ENCODE measurements around the gene ALDH1A1. TPM values are rescaled to one million over a fixed set of nuclear protein-coding genes. Genes with fewer than 3 reads are reported as not detected.

ALDH1A1 gene
- total RNA-seq, 4 donors from 2014 or later = 66.4 to 97.5 (median 82.3) TPM

- no peak for TF ChIP-seq CTCF (IDR thresholded peaks at IDR 0.05)
- TF ChIP-seq EP300 (IDR thresholded peaks at IDR 0.05) = no peak
- no peak for TF ChIP-seq POLR2AphosphoS5 (IDR thresholded peaks at IDR 0.05)
- no peak for TF ChIP-seq POLR2A (IDR thresholded peaks at IDR 0.05; ENCODE audit: low read depth)
- no peak overlapping the region for H3K4me3 ChIP-seq
- no peaks in the 10 kb centered on the region for H3K27me3 ChIP-seq
- no peak for DNase-seq (ENCODE audit: extremely low spot score)
- WGBS = 91% methylated on average over 2 of the region's 2 CpGs
- peaks cover 0 to 5% (median 0%) of the 10 kb centered on the region in 4 donors for H3K36me3 ChIP-seq
- intact Hi-C loops (cut with DNase I) = no loop called here
- no peak overlapping the region for H3K27ac ChIP-seq (replicated peaks in 1 of 4)
- H3K4me1 ChIP-seq = peaks cover 0 to 25% (median 7%) of the 10 kb centered on the region in 4 donors
- no peaks in the 10 kb centered on the region for H3K9me3 ChIP-seq
These were observed 64.8 kb downstream of the ALDH1A1 start for GRCh38 chr9:72888067-72888466.

- TF ChIP-seq POLR2AphosphoS5 (IDR thresholded peaks at IDR 0.05) (no peak), CTCF (IDR thresholded peaks at IDR 0.05) (no peak), POLR2A (IDR thresholded peaks at IDR 0.05; ENCODE audit: low read depth) (no peak)
- H3K4me3 ChIP-seq = no peak overlapping the region
These were observed 66.5 kb downstream of the ALDH1A1 start for GRCh38 chr9:72886386-72886785.

GRCh38 chr9:72884508-72884907 is 68.3 kb downstream of the ALDH1A1 start:
- Histone ChIP-seq H3K27me3 (no peaks in the 10 kb centered on the region), H3K36me3 (peaks cover 0 to 5% (median 0%) of the 10 kb centered on the region in 4 donors), H3K4me1 (peaks cover 8 to 15% (median 12%) of the 10 kb centered on the region in 4 donors), H3K4me3 (no peak overlapping the region), H3K9me3 (no peaks in the 10 kb centered on the region), H3K27ac (replicated peaks in 1 of 4) (no peak overlapping the region)
- intact Hi-C loops (cut with DNase I) = no loop called here
- WGBS = 86% methylated on average over 1 of the region's 1 CpG
- TF ChIP-seq POLR2A (IDR thresholded peaks at IDR 0.05; ENCODE audit: low read depth) (no peak), POLR2AphosphoS5 (IDR thresholded peaks at IDR 0.05) (no peak), EP300 (IDR thresholded peaks at IDR 0.05) (no peak), CTCF (IDR thresholded peaks at IDR 0.05) (no peak)
- no peak for DNase-seq (ENCODE audit: extremely low spot score)

More at GRCh38 chr9:72886386-72886785, 66.5 kb downstream of the ALDH1A1 start:
- no peaks in the 10 kb centered on the region for H3K27me3 ChIP-seq
- H3K36me3 ChIP-seq = peaks cover 0 to 5% (median 0%) of the 10 kb centered on the region in 4 donors
- intact Hi-C loops (cut with DNase I) = no loop called here
- H3K27ac ChIP-seq (replicated peaks in 1 of 4) = no peak overlapping the region
- H3K4me1 ChIP-seq = peaks cover 8 to 22% (median 14%) of the 10 kb centered on the region in 4 donors
- 100% methylated on average over 1 of the region's 1 CpG for WGBS
- no peak for DNase-seq (ENCODE audit: extremely low spot score)
- H3K9me3 ChIP-seq = no peaks in the 10 kb centered on the region

- 82% methylated on average over 3 of the region's 3 CpGs for WGBS
- Histone ChIP-seq H3K9me3 (no peaks in the 10 kb centered on the region), H3K4me3 (no peak overlapping the region), H3K27me3 (no peaks in the 10 kb centered on the region), H3K27ac (replicated peaks in 1 of 4) (no peak overlapping the region), H3K4me1 (peaks cover 8 to 15% (median 12%) of the 10 kb centered on the region in 4 donors), H3K36me3 (no peaks in the 10 kb centered on the region)
- no peak for DNase-seq (ENCODE audit: extremely low spot score)
- intact Hi-C loops (cut with DNase I) = no loop called here
- TF ChIP-seq EP300 (IDR thresholded peaks at IDR 0.05) (no peak), POLR2A (IDR thresholded peaks at IDR 0.05; ENCODE audit: low read depth) (no peak), CTCF (IDR thresholded peaks at IDR 0.05) (no peak)
These were observed 69.0 kb downstream of the ALDH1A1 start for GRCh38 chr9:72883875-72884274.
